Dermis blood vessel endothelial cell (primary cell): ENCODE results near the gene CDYL2. TPM values are rescaled to one million over a fixed set of nuclear protein-coding genes. Genes with fewer than 3 reads are reported as not detected.
"Not testable (repeated sequence)": the region's sequence is repeated elsewhere in the genome, so short reads cannot be mapped to it uniquely, and the experiment has no call there.

Source experiments
- DNase-seq: peaks from one replicate; pipeline ENCODE4 v3.0.0; 2010
- total RNA-seq: library from RNA; depleted of rRNA; stranded (reverse); fragments of >200 nt; gene quantifications from 2 replicates; pipeline ENCODE4 v1.2.3, GENCODE V29; 2014

The CDYL2 gene
- total RNA-seq, 1 donor from 2014 or later, result 30.6 TPM

DNA sequence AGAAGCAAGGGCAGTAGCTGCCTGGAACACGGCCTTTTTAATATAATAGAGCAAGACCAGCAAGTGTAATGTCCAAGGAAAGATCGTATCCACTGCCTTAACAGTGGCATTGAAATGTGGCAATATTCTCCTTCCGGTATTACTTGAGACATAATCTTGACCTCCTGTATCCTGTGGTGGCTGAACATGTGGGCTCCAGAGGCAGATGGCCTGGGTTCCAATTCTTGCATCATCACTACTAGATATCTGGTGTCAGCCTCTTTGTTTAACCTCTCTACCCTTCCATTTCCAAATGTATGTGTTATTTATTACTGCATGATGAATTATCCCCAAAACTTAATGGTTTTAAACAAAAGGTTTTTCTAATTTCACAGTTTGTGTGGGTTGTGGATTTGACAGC, 3.5 kb upstream of the CDYL2 start:
- no peak for DNase-seq

DNA sequence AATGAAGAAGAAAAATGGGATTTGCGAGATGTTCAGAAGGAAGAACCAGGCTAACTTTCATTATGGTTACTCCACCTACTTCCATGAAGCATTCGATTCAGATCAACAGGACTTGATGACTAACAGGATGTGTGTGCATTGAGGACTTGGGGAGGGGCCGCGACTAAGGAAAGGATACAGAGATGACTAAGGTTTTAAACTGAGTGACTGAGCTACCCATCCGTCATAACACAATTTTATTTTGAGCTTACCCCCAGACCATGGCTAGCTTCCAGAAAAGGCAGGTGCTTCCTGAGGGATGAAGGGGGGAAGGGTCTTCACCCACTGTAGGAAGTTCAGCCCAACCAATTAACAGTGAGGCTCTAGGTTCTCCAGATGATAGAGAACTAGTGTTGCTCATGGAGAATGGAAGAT, 2.5 kb upstream of the CDYL2 start:
- peak; percentile 98 for DNase-seq

DNA sequence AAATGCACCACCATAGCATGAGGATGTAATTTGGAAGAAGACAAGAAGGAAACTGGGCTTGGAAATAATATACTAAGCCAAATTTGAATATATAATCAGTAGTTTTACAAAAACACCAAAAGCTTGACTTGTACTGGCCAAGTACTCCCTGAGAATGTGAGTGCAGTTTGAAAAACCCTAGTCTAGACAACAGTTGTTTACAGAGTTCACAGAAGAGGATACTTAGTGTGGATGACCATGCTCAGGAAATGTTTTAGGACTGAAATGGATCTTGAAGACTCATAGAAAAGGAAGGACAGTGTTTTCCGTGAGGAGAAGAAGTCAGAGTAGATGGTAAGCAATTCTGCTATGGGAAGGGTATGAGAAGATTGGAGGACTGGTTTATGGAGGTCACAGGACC, 1.9 kb upstream of the CDYL2 start:
- DNase-seq, result peak; percentile 19

DNA sequence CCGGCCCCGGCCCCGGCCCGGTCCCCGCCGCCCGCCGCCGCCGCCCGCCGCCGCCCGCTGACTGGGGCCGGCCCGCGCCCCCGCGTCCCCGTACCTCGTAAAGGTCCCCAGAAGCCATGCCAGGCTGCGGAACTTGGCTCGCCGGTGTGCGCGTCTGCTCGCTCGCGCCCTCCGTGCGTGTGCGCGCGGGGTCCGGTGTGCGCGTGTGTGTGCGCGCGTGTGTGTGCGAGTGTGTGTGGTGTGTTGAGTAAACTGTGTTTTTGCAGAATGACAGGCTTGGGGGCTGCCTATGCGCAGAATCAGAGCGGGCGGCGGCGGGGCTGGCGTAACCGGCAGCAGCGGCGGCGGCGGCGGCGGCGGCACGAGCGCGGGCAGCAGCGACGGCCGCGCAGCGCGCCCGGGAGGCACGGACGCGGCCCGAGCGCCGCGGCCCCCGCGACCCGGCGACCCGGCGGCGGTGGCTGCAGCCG, 307 bp downstream of the CDYL2 start:
- peak; percentile 80 for DNase-seq

DNA sequence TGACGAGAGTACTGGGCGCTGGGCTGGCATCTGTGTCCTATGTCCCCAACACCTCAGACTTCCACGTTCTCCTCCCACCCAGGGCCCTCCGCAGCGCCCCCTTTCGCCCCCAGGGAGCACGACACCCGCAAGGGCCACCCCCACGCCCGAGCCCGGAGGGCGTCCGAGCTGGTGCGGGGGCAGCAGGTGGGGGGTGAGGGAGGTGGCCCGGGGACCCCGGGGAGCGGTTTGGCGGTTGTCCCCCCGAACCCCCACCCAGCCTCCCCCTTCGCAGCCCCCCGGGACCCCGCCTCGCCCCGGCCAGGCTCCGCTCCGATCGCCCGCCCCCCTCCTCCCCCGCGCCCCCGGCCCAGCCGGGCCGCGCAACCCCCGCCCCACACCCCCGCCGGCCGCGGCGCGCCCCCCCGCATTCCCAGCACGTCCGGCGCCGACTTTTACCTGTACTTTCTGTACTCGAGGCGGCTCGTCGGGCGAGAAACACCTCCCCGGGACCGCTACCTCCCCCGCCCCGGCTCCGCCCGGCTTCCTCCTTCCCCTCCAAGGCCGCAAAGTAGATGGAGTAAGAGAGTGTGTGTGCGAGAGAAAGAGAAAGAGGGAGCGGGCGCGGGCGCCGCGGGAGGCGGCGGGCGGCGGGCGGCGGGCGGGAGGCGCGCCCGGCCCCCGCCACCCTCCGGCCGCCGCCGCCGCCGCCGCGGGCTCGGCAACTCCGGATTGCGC, 901 bp downstream of the CDYL2 start:
- DNase-seq, result peak; percentile 62

DNA sequence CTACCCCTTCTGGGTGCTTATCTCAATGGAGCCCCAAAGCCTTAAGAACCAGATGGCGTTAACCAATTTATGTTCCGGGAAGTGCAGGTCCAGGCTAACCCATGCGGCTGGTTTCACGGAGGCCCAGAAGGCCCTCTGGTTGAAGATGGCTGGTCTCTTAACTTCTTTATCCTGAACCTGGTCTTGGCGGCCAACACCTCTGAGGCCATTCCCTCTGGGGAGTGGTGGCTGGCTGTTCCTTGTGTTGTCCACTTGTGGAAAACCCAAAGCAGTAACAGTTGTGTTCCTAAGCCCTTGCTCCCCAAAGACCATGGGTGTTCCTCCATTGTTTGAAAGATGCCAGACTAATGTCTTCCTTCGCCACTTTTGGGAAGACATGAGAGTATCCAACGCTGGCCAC, 1.5 kb downstream of the CDYL2 start:
- no peak for DNase-seq

DNA sequence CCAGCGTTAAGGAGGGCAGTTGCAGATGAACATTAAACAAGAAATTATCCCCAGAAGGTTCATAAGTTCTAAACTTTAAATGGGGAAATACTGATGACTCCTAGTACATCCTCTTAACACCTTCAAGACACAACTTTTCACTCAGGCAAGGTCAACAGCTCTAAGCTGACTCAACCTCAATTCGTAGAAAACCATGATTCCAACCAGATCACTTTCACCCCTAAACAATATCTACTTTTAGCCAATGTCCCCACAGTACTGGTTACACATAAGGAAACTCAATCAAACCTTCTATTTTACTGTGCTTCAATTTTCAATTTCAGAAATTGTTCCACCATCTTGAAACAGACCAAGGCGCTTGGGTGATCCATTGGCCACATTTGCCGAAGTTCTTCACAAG, 2.3 kb downstream of the CDYL2 start:
- no peak for DNase-seq

DNA sequence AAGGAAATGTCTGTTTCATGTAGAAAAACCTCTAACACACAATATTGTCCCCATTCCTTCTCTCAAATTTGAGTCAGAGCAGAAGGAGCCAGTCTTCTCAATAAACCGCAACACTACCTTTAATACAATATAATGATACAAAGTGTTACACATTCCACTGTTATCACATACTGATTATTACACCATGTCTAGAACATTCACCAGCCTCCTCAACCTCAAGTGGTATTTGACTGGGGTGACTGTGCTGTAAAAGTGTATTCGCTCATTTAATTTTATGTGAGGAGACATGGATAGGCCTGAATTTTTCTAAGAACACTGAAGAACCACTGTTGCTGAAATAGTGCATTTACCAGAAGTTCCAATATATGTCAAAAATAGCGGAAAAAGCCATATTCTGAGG, 10.3 kb downstream of the CDYL2 start:
- no peak for DNase-seq

DNA sequence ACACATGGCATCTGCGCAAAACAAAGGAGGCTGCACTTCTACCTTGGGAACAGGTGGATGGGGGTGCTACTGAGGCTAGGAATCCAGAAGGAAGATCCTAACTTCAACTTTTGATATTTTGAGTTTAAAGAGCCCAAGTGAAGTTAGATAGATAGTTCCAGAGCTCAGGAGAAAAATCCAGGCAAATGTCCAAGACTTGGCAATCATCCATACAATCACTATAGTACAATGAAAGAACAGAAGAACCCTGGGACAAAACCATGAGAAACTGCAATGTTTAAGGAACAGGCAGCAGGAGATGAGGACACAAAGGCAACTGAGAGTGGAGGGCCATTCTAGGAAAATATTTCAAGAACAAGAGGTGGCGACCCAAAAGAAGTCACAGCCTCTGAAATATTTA, 12.4 kb downstream of the CDYL2 start:
- DNase-seq, result peak; percentile 59

DNA sequence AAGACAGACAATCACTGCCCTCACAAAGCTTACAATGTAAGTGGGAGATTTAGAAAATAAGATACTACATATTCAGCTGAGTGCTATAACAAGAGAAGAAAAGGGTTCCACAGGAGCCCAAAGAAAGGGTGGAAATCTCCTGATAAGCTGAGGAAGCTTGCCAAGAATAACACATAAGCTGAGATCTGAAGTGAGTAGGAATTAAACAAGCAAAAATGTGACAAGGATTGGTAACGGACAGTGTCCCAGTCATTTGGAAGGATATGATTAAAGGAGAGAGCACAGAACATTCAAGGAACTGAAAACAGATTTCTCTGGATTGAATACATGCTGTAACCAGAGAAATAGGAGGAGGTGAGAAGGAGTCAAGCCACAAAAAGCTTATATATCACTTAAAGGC, 13.0 kb downstream of the CDYL2 start:
- peak; percentile 60 for DNase-seq

DNA sequence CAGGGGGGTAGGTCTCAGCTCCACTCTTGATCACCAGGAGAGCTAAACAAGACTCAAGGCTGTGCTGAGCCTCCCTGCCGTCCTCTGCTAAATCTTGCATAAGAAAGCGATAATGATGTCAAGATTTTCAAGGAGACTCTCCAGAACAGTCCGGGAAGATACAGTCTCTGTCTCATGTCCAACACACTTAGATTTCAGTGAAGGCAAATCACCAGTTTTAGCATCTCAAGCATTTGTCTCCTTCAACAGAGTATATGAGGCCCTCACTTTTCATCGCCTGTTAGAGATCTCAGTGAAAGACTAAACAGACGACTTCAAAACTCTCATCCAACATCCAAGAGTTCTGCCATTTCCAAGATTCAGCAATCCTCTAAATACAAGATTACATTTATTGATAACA, 13.6 kb downstream of the CDYL2 start:
- DNase-seq, result no peak

DNA sequence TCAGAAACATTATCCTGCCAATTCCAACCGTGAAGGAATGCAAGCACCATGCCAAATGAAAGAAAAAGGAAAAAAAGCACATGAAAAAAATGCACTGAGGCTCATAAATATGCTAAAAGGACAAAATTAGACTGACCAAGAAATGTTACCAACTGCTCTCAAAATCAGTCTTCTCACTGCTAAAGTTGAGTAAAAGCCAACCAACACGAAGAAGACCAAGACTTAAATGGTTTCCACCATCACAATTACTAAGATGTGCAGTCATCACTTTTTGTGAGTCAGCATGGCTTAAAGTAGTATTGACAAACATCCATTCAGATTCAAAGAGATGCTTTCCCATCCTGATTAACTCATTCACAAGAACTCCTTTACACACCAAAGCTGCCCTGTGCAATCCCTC, 16.4 kb downstream of the CDYL2 start:
- no peak for DNase-seq

DNA sequence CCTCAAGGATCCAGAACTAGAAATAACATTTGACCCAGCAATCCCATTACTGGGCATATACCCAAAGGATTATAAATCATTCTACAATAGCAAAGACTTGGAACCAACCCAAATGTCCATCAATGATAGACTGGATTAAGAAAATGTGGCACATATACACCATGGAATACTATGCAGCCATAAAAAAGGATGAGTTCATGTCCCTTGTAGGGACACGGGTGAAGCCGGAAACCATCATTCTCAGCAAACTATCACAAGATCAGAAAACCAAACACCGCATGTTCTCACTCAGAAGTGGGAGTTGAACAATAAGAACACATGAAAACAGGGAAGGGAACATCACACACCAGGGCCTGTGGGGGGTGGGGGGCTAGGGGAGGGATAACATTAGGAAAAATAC, 17.8 kb downstream of the CDYL2 start:
- not testable (repeated sequence) for DNase-seq

DNA sequence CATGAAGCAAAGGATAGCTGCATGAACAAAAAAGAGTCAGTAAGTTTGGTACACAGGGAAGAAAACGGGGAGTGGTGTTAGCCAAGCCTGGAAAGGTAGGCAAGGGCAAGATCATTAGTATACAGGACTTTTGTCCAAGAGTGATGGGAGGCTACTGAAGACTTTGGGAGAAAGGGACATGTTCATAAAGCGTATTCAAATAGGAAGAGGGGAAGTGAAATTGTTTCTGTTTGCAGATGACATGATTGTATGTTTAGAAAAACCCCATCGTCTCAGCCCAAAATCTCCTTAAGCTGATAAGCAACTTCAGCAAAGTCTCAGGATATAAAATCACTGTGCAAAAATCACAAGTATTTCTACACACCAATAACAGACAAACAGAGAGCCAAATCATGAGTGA, 19.4 kb downstream of the CDYL2 start:
- DNase-seq, result no peak

DNA sequence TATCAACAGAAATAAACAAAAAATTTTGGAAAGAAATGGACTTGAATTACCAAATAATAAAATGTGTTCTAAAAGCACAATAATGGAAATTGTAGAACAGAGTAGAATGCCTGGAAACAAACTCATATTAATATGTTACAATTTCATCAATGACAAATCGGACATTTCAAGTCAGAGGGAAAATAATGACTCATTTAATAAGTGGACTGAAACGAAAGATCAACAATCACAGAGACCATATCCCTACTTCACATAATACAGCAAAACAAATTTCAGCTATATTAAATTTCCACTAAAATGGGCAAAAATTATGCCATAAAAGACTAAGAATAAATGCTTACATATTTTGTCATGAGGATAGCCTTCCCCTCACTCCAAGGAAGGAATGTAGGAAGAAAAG, 25.7 kb downstream of the CDYL2 start:
- peak; percentile 36 for DNase-seq

DNA sequence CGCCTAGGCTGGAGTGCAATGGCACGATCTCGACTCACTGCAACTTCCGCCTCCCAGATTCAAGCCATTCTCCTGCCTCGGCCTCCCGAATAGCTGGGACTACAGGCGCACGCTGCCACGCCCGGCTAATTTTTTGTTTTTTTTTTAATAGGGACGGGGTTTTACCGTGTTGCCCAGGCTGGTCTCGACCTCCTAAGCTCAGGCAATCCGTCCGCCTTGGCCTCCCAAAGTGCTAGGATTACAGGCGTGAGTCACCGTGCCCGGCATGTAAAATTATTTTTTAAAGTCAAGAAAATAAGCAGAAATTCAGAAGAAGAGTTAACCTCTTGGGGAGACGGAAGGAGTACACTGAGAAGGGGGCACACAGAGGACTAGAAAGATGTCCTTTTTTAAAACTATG, 27.5 kb downstream of the CDYL2 start:
- no peak for DNase-seq

DNA sequence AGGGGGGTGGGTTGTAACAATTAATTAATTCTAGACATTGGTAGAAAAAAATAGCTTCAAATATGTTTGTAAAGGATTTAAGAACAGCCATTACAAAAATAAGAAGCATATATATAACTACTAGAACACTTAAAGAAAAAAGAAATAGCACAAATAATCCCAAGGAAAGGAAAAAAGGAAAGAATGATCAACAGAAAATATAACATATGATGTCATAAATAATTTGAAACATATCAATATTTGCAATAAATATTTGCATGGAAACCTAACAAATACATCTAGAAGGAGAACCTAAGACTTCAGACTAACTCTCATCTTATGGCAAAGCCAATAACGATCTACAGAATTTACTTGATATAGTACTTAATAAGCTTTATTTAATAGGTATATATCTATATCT, 28.9 kb downstream of the CDYL2 start:
- DNase-seq, result no peak

DNA sequence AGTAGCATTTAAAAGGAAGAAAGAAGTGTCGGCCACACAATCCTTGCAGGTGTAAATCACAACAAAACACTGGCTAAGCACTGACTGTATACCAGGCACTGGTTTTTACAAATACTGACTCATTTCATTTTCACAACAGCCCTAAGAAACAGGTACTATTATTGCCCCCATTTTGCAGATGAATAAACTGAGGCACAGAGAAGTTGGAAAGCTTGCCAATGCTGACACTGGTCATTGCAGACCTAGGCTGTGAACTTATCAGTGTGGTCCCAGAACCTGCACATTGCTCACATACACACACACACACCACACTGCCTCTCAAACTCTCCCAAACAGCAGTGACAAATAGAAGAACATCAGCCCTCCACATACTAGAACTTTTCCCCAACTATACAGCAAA, 37.6 kb downstream of the CDYL2 start:
- no peak for DNase-seq

DNA sequence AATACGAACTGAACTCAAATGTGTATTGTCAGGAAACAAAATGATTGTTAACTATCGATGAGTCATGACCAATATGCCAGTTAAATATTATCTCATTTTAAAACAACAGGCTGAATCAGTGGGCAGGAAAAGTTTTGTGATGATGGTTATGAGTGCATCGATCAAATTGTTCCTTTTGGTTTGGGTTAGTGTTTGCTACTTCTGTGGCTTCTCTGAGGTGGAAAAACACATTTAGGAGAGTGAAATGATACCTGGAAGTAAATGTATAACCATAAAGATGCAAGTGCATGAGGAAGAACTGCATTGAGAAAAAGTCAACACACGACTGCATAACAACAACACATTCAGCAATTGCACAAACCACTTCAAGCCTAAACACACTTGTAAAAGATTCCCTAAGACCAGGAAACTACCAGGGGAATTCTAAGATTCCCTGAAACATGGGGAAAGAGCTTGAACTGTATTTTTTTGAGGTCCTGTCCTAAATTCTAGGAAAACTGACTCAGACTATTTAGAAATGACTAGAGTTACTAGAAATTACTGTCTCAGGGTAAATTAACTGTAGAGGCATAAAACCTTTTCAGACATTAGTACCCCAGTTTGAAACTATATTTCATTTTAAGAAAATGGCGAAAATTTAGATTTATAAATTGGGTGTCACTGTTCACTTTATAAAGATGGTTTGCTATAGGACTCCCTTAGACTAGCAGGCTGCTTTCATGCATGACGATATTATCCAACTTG, 44.8 kb downstream of the CDYL2 start:
- peak; percentile 60 for DNase-seq

DNA sequence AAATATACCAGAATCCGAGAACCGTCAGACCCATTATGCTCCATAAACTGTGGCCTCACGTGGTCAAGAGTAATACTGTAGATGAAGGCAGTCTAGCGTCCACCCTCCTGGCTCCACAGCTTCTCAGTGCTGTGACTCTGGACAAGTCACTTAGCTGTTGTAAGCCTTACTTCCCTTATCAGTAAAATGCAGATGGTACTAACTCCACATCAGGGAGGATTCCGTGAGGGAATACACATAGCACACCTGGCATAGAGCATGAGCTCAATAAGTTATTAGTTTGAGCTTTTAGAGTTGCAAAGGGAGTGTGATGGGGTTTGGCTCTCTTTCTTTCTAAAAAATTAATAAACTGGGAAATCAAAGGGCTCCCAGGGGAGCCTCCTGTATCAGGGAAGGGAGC, 49.9 kb downstream of the CDYL2 start:
- no peak for DNase-seq

DNA sequence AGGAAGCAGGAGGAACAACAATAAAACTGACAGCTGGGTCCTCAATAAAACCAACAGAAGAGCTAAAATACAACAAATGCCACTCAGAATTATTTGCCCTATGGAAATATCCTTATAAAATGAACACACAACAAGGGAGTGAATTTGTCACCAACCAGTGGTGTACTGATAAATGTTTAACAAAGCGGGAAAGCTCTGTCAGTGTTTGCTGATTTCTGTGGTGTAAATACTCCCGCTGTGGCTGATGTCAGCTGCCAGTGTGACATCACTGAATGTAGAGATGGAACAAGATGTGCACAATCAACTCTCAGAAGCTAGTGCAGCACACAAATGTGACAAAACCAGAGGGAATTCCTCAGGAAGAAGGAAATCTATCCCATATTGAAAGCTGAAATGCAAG, 51.9 kb downstream of the CDYL2 start:
- DNase-seq, result no peak

DNA sequence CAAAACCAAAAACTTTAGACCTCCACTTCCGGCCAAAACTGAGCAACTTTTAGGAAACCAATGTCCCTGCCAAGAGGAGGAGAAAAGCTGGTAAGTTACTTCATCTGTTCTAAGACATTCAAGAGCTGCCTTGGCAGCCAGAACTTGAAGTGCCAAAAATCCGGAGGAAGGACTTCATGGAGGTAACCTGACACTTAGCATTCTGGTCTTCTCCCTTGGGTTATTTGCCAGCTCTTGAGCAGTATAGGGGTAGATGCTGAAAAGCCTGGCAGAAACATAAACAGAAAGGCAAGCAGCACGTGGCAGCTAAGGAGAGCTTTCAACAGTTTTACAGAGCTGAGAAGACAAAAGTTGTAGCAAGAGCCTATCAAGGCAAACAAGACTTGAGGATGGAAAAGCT, 53.2 kb downstream of the CDYL2 start:
- DNase-seq, result peak; percentile 27

DNA sequence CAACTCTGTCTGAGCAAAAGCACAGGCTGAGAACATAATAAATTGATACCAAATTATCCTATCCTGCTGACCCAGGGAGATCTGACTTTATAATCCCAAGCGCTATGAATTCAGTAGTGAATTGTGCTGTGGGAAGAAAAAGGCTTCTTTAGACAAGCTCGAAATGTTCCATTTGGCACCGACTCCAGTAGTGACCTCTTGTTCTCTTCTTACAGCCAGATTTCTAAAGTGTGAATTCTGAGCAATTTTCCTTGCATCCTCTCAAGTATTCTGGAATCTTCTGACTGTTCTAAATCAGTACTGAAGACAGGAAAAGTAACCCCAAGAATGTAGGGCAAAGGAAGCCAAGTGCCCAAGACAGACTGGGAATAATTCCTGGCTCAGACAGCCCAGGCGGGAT, 58.2 kb downstream of the CDYL2 start:
- no peak for DNase-seq

DNA sequence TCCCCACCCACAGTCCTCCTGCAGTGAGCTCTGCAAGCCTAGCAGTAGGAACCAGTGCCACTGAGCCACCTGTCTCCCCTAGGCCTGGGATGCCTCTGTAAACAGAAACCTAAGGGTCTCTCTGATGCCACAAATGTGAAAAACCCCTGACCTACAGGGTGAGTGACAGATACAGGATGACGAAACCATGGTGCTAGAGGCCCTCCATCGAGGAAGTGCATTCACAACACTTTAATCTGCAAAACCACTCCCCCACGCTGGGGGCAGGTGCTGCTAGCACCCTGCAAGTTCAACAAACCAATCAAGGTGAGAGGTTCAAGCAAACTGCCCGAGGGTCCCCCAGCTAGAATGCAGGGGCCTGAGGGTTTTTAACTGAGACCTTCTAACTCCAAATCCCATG, 59.5 kb downstream of the CDYL2 start:
- DNase-seq, result no peak

DNA sequence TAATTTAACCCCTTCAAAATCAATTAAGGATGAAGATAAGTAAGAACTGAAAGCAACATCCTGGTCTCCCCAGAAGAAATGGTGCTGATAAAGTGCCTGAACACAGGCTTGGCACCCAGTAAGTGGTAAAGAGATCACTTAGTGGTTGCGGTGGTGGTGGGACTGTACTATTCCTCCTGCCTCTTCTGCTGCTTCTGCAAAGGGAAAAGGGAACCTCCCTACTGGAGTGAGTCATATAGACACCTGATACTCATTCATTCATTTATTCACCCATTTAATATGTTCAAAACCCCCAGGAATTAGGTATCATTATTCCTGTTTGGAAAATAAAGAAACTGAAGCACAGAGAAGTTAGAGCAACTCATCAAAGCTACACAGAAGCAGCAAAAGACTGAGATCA, 60.6 kb downstream of the CDYL2 start:
- DNase-seq, result no peak
